ENCODE measurements around the gene COPS2. TPM values are rescaled to one million over a fixed set of nuclear protein-coding genes. Genes with fewer than 3 reads are reported as not detected.
"Not testable (repeated sequence)": the region's sequence is repeated elsewhere in the genome, so short reads cannot be mapped to it uniquely, and the experiment has no call there.

COPS2 gene
- total RNA-seq, 4 donors from 2014 or later, result 37.2 to 59.5 (median 47.0) TPM

- no peak for TF ChIP-seq POLR2A (IDR thresholded peaks at IDR 0.05)
- no peak for TF ChIP-seq CTCF (IDR thresholded peaks at IDR 0.05)
- H3K4me3 ChIP-seq, result no peak overlapping the region
- WGBS, 2 donors, result 94 to 98% methylated on average over 4 of the region's 4 CpGs
- intact Hi-C loops (cut with DNase I), result no loop called here
- H3K27me3 ChIP-seq, result no peaks in the 10 kb centered on the region
- DNase-seq, result no peak
- no peaks in the 10 kb centered on the region for H3K36me3 ChIP-seq
- no peak overlapping the region for H3K27ac ChIP-seq
- H3K4me1 ChIP-seq, result no peaks in the 10 kb centered on the region
- no peaks in the 10 kb centered on the region for H3K9me3 ChIP-seq
Measured at GRCh38 chr15:49182128-49182527, 26.7 kb upstream of the COPS2 start.

- no peaks in the 10 kb centered on the region for H3K27me3 ChIP-seq
- intact Hi-C loops (cut with DNase I), result no loop called here
- H3K9me3 ChIP-seq, result no peaks in the 10 kb centered on the region
- H3K36me3 ChIP-seq, result no peaks in the 10 kb centered on the region
- 68 to 69% methylated on average over 1 of the region's 1 CpG for WGBS, 2 donors
- no peak overlapping the region for H3K4me3 ChIP-seq
- H3K27ac ChIP-seq, result no peak overlapping the region
- no peak for DNase-seq
- no peaks in the 10 kb centered on the region for H3K4me1 ChIP-seq
- TF ChIP-seq POLR2A (IDR thresholded peaks at IDR 0.05), result no peak
- TF ChIP-seq CTCF (IDR thresholded peaks at IDR 0.05), result no peak
Measured at GRCh38 chr15:49179433-49180190, 24.2 kb upstream of the COPS2 start.

DNA sequence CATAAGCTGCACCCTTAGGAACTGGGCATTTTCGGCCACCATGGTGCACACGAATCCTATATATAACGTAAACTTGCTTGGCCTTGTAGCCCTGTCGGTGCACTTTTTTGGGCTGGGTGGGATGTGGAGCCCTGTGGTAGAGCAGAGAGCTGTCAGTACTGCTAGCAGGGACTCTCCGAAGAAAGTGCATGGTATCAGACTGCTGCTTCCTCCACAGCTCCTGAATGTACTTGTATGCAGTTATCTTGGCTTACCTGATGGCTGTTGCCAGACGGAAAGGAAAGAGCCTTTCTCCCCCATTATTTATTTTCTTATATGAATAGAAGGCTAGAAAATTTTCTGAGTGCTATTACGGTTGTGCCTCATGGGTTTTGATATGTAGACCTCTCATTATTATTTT is 23.1 kb upstream of the COPS2 start:
- WGBS, 2 donors, result 78 to 95% methylated on average over 7 of the region's 7 CpGs
- no peaks in the 10 kb centered on the region for H3K9me3 ChIP-seq
- H3K4me3 ChIP-seq, result no peak overlapping the region
- H3K27ac ChIP-seq, result no peak overlapping the region
- H3K27me3 ChIP-seq, result no peaks in the 10 kb centered on the region
- no peaks in the 10 kb centered on the region for H3K4me1 ChIP-seq
- no peak for DNase-seq
- H3K36me3 ChIP-seq, result no peaks in the 10 kb centered on the region
- TF ChIP-seq CTCF (IDR thresholded peaks at IDR 0.05) (no peak), POLR2A (IDR thresholded peaks at IDR 0.05) (no peak)
- intact Hi-C loops (cut with DNase I), result no loop called here

DNA sequence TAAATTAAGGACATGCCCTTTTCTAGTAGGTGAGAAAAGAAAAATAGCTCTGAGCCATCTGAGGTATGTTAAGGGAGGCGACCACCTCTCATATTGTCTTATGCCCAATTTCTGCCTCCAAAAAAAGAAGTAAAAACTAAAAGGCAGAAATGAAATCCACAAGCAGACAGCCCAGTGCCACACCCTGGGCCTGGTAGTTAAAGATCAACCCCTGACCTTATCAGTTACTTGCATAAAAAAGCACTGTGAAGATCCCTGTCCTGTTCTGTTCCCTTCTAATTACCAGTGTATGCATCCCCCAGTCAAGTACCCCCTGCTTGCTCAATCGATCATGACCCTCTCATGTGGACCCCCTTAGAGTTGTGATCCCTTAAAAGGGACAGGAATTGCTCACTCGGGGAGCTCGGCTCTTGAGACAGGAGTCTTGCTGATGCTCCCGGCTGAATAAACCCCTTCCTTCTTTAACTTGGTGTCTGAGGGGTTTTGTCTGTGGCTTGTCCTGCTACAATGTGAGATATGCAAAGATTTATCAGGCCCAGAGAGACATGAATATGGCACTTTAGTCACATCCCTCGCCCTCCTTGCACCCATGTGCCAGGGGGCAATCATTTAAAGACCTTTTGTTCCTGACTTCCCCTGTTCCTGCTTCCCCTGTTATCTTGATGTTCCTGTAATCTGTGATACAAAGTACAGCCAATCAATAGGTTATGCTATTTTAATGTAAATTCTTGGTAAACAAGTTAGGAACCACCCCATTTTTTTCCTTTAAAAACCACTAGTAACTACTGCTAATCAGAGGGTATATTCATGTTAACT is 20.4 kb upstream of the COPS2 start:
- H3K36me3 ChIP-seq; H3K4me3 ChIP-seq; H3K9me3 ChIP-seq; H3K27me3 ChIP-seq; DNase-seq; H3K27ac ChIP-seq; intact Hi-C loops (cut with DNase I): not testable (repeated sequence)
- H3K4me1 ChIP-seq, result peaks cover 0 to 17% (median 7%) of the 10 kb centered on the region in 3 donors
- 93 to 94% methylated on average over 6 of the region's 6 CpGs for WGBS, 2 donors

DNA sequence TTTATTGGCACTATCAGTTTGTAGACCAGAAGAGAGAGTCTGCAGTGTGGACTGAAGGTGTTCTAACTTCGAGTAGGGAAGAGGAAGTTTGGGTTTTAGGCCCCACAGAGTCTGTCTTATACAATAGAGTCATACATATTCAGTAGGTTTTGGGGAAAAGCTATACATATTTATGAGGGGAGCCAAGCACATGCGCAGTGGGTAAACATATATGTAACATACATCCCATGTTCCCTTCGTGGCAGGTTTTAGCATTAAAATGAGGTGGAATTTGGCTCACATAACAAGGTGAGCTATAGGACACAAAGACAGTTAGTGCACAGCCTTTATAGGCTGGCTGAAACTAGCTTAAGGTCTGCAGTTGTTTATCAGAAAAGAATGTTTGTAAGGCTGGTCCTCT is 19.5 kb upstream of the COPS2 start:
- intact Hi-C loops (cut with DNase I), result no loop called here
- DNase-seq, result no peak
- Histone ChIP-seq H3K4me3 (no peak overlapping the region), H3K9me3 (no peaks in the 10 kb centered on the region), H3K36me3 (no peaks in the 10 kb centered on the region), H3K4me1 (peaks cover 0 to 21% (median 9%) of the 10 kb centered on the region in 3 donors), H3K27me3 (no peaks in the 10 kb centered on the region), H3K27ac (no peak overlapping the region)
- no peak for TF ChIP-seq POLR2A (IDR thresholded peaks at IDR 0.05)
- no peak for TF ChIP-seq CTCF (IDR thresholded peaks at IDR 0.05)
- 81 to 86% methylated on average over 3 of the region's 3 CpGs for WGBS, 2 donors

Data from esophagus squamous epithelium (tissue), 5 donors.